BJ (cell line): Measurements from ENCODE around the gene TTC39B. TPM values are rescaled to one million over a fixed set of nuclear protein-coding genes. Genes with fewer than 3 reads are reported as not detected.
"Not testable (repeated sequence)": the region's sequence is repeated elsewhere in the genome, so short reads cannot be mapped to it uniquely, and the experiment has no call there.

ENCODE experiments used
- CTCF ChIA-PET: fragments of 350-600 bp; formaldehyde crosslinking; extraction: SDS; loops from one replicate; lab custom pipeline; 2021; ENCODE audit warnings: antibody characterized with exemption, inconsistent platforms; lab: Yijun Ruan, JAX
- POLR2A ChIA-PET: fragments of 300-600 bp; sonication (Branson Sonifier 250); formaldehyde crosslinking; extraction: SDS; loops from one replicate; lab custom pipeline; 2021; ENCODE audit warnings: antibody characterized with exemption; lab: Charles Lee
- DNase-seq: peaks from one replicate; pipeline ENCODE4 v3.0.0-alpha.2; 2011; ENCODE audit warnings: low read depth
- H3K27me3 ChIP-seq: 2 replicates; pipeline ENCODE4 v1.6.0; 2011; ENCODE audit warnings: low read length; ENCODE audit not compliant: control insufficient read depth, insufficient read depth
- H3K36me3 ChIP-seq: 2 replicates; pipeline ENCODE4 v1.5.1; 2011; ENCODE audit warnings: low read length; ENCODE audit not compliant: control insufficient read depth, insufficient read depth
- H3K4me3 ChIP-seq: 2 replicates; pipeline ENCODE4 v1.5.1; 2011; ENCODE audit warnings: low read depth, mild to moderate bottlenecking, control low read depth, low read length
- CTCF ChIP-seq: IDR thresholded peaks from 2 replicates; pipeline ENCODE4 v1.5.1; 2011; ENCODE audit warnings: low read depth, mild to moderate bottlenecking, control low read depth, inconsistent platforms, low read length, moderate library complexity; ENCODE audit not compliant: insufficient read depth
- polyA plus RNA-seq: library from polyadenylated mRNA; depleted of rRNA; stranded (reverse); fragments of >200 nt; gene quantifications from 2 replicates; pipeline ENCODE4 v1.2.3, GENCODE V29; 2011

Gene TTC39B
- polyA plus RNA-seq, 1 experiment: 5.1 TPM

DNA sequence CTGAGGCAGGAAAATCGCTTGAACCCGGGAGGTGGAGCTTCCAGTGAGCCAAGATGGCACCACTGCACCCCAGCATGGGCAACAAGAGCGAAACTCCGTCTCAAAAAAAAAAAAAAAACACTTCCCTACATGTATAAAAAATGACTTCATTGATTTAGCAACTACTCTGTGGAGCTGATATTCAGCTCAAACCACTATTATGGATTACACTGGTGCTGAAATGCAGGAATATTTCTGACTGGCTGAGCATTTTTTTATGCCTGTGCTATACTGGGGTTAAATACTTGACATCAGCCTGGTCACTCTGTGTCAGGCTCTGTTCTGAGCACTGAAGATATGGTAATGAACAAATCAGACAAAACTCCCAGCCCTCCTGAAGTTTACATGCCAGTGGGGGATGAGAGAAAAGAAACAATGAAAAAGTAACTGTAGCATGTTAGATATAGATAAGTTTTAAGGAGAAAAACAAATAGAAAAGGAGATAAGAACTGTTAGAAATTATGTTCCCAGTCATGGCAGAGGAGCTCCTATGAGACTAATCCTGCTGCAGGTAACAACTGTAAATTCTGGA, 22.6 kb upstream of the TTC39B start:
- no peak for TF ChIP-seq CTCF
- ChIA-PET CTCF (no interaction called here), POLR2A (no interaction called here)
- DNase-seq: no peak
- no peaks in the 10 kb centered on the region for H3K36me3 ChIP-seq
- H3K27me3 ChIP-seq: no peaks in the 10 kb centered on the region; the same call in 1 of the 2 replicates
- no peak overlapping the region for H3K4me3 ChIP-seq

DNA sequence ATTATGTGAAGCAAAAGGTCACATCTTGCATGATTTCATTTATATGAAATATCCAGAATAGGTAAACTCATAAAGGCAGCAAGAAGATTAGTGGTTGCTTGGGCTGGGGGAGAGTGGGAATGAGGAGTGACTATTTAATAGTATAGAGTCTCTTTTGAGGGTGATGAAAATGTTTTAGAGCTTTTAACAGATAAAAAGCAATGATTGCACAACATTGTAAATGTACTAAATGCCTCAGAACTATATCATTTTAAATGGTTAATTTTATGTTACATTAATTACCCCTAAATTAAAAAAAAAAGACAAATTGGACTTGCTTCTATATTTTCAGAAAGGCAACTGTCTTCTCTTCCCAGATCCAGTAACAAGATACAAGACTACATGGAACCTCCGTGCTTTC, 21.9 kb upstream of the TTC39B start:
- no peak for DNase-seq
- CTCF ChIA-PET: interaction anchor here (1.4 kb wide), 1 partner anchor 18 kb away, joined by 3 read pairs; no protein-coding TSS in a partner anchor
- POLR2A ChIA-PET: no interaction called here
- Histone ChIP-seq H3K36me3 (no peaks in the 10 kb centered on the region), H3K4me3 (no peak overlapping the region), H3K27me3 (no peaks in the 10 kb centered on the region; the same call in 1 of the 2 replicates)
- no peak for TF ChIP-seq CTCF

- H3K4me3 ChIP-seq, H3K27me3 ChIP-seq, POLR2A ChIA-PET, H3K36me3 ChIP-seq, DNase-seq, CTCF ChIA-PET: not testable (repeated sequence)
Measured at GRCh38 chr9:15322695-15323094, 15.7 kb upstream of the TTC39B start.

DNA sequence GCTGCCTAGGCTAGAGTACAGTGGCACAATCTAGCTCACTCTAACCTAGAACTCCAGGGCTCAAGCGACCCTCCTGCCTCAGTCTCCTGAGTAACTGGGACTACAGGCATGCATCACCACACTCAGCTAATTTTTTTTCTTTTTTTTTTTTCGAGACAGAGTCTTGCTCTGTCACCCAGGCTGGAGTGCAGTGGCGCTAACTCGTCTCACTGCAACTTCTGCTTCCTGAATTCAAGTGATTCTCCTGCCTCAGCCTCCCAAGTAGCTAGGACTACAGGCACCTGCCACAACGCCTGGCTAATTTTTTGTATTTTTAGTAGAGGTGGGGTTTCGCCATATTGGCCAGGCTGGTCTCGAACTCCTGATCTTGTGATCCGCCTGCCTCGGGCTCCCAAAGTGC, 12.6 kb upstream of the TTC39B start:
- CTCF ChIA-PET, H3K27me3 ChIP-seq, H3K4me3 ChIP-seq, POLR2A ChIA-PET, H3K36me3 ChIP-seq, DNase-seq: not testable (repeated sequence)

DNA sequence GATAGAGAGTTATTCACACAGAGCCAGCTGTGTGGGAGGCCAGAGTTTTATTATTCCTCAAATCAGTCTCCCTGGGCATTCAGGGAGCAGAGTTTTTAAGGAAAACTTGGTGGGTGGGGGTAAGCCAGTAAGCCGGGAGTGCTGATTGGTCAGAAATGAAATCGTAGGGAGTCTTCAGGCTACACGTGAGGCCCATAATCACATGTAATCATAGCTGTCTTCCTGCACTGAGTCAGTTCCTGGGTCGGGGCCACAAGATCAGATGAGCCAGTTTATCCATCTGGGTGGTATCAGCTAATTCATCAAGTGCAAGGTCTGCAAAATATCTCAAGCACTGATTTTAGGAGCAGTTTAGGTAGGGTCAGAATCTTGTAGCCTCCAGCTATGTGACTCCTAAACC, 10.8 kb upstream of the TTC39B start:
- Histone ChIP-seq H3K27me3 (no peaks in the 10 kb centered on the region), H3K36me3 (no peaks in the 10 kb centered on the region), H3K4me3 (no peak overlapping the region)
- POLR2A ChIA-PET: no interaction called here
- no peak for DNase-seq
- CTCF ChIA-PET: no interaction called here
- no peak for TF ChIP-seq CTCF

- Histone ChIP-seq H3K4me3 (no peak overlapping the region), H3K36me3 (no peaks in the 10 kb centered on the region), H3K27me3 (no peaks in the 10 kb centered on the region)
- ChIA-PET CTCF (interaction anchor here (1.4 kb wide), 1 partner anchor 67 kb away, joined by 3 read pairs; no protein-coding TSS in a partner anchor), POLR2A (interaction anchor here (0.6 kb wide), 1 partner anchor 193 kb away, joined by 3 read pairs; no protein-coding TSS in a partner anchor)
- DNase-seq: no peak
- TF ChIP-seq CTCF: no peak
Measured at GRCh38 chr9:15311607-15312006, 4.6 kb upstream of the TTC39B start.
